Measurements from ENCODE around the gene CCDC57.
"Not testable (repeated sequence)": the region's sequence is repeated elsewhere in the genome, so short reads cannot be mapped to it uniquely, and the experiment has no call there.

GRCh38 chr17:82259972-82260961 lies 47.6 kb upstream of the CCDC57 start:
- not testable (repeated sequence) for TF ChIP-seq CTCF, EZH2 (IDR thresholded peaks at IDR 0.05)
